Left colon (tissue), 2 donors: ENCODE data around the gene CARTPT. TPM values are rescaled to one million over a fixed set of nuclear protein-coding genes. Genes with fewer than 3 reads are reported as not detected.

ENCODE experiments used
- ATAC-seq: fragments of 200-7000 bp; cut with Tn5 transposase; one replicate; pipeline ENCODE4 v1.9.1; 2020; ENCODE audit warnings: mild to moderate bottlenecking, moderate library complexity
- DNase-seq, 2 donors: peaks; one replicate each; pipeline ENCODE4 v3.0.0-alpha.2; 2020
- intact Hi-C, 2 donors: fragments of 100-400 bp; cut with DNase I in 1 of 2; cut with micrococcal nuclease in 1 of 2; formaldehyde crosslinking; loops; one replicate each; pipeline versions ENCODE4 v1.11.2 to v1.14.0; 2022; cut with DNase I, micrococcal nuclease
- total RNA-seq, 2 donors: library from RNA; stranded (reverse); fragmentation: NEBNext Ultra II Directional; extraction: Animal tissue kit (Norgen Biotek cat#: 25700); gene quantifications; one replicate each; pipeline ENCODE4 v1.2.1, GENCODE V29; 2021
- donor health status: DM: no; HTN: no; CAD: no.
- donor health status: DM: yes; HTN: yes; CAD: no.

The CARTPT gene
- total RNA-seq, 2 donors from 2014 or later: 0.39 TPM; not detected in 1

DNA sequence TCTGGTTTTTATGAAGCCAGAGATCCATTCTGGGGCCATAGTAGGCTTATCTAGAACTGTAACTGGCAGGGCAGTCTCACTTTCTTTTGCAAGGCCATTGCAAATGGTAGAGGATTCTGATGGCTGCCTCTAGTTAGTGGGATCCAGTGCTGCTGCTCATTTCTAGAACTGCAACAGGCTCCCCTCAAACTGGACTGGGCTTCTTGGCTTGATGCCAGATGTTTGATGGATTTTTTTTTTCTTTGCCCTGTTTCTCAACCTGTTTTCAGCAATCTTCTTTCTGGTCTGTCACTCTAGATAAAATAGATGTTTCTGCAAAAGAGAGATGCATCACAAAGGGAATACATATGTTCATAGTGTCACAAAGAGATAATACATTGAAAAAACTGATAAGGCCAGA is 11.9 kb downstream of the CARTPT start:
- DNase-seq (no peak), ATAC-seq (no peak)
- intact Hi-C loops: no loop called here

DNA sequence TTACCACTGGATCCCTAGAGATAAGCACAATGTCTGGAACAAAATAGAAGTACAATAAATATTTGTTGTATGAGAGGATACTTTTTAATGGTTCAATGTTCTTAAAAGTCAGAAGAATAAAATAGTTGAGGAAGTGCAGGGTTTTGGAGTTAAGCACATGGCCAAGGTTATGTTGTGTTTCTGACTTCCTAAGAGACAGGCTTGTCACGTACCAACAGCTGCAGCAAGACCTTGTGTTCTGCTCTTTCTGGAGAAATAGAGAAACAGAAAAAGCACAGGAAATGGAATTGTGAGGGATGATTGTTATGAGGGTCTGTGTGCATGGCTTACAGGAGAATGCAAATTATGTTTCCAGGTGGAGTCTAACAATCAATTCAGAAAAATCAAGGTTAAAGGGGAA is 12.9 kb downstream of the CARTPT start:
- ATAC-seq (no peak), DNase-seq (no peak)

DNA sequence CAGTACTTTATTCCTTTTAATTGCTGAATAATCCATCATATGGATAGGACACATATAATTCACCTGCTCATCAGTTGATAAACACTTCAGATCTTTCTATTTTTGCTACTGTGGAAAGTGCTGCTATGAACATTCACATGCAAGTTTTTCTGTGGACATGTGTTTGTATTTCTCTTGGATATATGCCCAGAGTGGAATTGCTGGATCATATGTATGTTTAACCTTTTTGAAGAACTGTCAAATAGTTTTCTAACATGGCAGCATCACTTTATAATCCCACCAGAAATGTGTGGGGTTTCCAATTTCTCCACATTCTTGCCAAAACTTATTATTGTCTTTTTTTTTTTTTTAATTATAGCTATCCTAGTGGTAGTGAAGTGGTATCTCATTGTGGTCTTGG is 15.1 kb downstream of the CARTPT start:
- intact Hi-C loops: no loop called here
- ATAC-seq (no peak), DNase-seq (no peak)

More for the DNA sequence above, 12.9 kb downstream of the CARTPT start:
- intact Hi-C loops: no loop called here

DNA sequence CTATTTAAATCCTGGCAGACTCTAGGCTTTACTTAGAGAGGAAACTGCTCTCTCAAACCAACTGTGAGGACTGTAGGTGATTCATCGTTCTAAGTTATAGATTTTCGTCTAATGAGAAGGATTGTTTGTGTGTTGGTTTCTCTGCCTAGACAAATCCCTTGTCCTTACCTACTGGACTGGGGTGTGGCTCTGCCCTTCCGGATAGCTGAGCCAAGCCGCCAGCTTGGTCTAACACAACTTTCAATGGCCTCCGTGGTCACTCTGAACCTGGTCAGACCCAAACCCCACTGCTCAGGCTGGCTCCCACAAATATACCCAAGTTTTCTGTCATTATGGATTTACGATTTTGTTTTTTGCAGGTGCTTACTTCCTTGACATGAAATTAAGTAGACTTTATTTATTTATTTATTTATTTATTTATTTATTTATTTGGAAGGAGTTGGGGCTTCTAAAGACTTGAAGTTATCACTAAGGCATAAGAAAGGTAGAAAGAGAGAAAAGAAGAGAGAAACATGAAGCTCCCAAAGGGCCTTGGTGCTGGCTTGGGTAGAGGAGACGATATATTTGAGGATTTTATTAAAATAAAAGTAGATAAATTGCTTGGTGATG is 19.0 kb downstream of the CARTPT start:
- intact Hi-C loops: no loop called here
- ATAC-seq (no peak), DNase-seq (no peak)

DNA sequence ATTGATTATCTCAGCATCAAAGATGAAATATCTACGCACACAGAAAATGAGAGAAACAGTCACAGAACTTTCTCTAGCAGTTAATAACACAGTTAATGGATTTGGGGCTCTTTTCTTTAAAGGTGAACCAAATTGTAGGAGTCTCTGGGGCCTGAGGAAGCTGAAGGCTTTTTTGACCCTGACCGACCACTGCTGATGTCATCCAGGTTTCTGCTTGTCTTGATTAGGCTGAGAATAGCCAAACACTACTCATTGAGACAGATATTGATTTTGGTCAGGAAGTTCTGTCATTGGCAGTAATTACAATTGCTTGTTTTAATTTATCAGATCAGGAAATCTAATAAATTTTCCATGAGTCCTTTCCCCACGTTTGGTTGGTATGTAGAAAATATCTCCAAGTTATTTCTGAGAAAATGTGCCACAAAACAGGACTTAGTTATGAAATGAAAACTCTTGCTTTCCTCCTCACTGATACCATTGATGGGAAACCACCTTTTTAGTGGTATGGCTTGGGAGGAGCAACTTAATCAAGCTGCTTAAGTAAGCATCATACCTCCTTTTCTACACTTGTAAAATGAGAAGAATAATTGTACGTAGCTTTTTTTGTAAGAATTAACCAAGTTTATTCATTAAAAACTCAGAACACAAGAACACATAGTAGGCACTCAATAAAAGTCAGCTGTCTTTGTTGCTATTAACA is 19.7 kb downstream of the CARTPT start:
- intact Hi-C loops: no loop called here
- ATAC-seq (no peak), DNase-seq (no peak)

DNA sequence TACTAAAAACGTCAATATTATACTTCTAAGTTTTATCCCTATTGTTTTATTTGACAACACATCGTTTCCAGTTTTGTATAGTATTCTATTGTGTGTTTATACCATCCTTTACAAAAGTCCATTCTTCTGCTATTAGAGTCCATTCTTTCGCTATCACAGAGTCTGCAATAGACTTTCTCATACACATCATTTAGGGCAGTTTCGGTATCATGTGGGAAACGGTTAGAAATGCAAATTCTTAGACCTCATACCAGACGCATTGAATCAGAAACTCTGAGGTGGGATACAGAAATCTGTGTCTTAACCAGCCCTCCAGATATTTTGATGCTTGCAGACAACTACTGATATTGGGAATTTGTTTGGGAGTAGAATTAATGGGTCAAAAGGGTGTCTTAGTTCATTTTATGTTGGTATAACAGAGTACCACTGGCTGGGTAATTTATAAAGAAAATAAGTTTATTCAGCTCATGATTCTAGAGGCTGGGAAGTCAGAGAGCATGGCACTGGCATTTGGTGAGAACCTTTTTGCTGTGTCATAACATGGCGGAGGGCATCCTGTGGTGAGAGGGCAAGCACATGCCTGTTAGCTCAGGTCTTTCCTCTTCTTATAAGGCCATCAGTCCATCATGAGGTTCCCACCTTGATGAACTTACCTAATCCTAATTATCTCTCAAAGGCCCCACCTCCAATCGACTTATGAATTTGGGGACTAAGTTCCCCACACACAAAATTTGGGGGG is 21.1 kb downstream of the CARTPT start:
- intact Hi-C loops: no loop called here
- DNase-seq: no peak
- ATAC-seq: no peak

DNA sequence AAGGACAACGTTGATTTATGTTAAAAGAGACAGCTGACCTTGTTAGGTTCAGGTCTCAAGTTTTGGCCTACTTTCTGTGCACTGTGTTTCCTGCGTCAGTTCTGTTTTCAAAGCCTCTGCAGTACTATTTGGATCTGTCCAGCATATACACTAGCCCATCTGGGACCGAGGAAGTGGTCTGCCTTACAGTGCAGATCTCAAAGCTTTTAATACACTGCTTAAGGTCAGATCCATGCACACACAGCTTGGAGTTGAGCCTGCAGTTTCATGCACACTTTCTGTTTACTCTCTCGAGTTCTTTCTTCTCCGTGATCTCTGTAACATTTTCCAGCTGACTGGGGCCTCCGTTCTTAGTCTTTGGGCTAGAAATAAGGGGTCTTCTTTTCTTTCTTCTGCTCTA is 24.1 kb downstream of the CARTPT start:
- no peak for DNase-seq
- intact Hi-C loops: no loop called here
- ATAC-seq: peak; percentile 36

DNA sequence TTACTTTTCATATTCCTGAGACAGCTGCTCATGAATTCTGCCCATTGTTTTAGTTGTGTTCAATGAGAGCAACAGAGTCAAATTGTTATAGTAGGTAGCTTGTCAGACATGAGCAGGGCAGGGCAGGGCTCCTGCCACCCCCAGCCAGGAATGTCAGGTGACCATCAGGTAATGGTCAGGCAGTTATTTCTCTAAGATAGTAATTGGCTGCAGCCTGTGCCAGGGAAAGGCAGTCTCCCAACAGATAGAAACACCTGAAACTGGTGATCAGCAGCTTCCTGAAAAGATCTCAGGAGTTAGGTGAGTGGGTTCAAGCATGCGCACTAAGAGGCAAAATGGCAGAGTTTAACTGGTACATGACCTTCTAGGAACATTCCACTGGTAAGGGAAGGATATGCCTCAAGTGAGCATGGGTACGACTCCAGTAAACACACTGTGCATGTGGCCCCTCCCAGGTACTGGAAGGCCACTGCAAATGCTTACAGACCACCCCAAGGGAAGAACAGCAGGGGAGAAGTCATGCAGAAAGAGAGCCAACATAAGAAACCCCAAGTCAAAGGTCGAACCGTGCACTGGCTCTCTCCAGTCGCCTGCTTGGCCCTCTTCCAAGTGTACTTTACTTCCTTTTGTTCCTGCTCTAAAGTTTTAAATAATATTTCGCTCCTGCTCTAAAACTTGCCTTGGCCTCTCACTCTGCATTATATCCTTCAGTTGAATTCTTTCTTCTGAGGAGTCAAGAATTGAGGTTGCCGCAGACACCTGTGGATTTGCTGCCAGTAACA is 25.1 kb downstream of the CARTPT start:
- intact Hi-C loops: no loop called here
- peak; percentile 49 to 58 for DNase-seq
- peak; percentile 61 for ATAC-seq

DNA sequence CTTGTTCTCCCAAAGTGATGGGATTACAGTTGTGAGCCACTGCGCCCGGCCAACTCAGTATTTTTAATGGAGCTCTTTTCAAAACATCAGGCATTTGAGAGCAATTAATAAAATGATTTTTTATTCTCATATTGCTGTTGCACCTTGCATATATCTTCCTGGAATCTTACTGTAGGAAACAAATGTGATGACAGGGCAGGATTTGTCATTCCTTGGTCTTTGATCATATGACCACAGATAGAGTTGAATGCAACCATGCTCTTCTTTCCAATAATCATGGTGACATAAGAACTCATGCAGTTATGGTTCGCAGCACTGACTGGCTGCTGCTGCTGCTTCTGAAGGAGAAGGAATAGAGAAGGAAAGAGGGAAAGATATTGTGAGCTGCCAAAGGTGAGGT is 28.1 kb downstream of the CARTPT start:
- DNase-seq (no peak), ATAC-seq (no peak)
- intact Hi-C loops: no loop called here

DNA sequence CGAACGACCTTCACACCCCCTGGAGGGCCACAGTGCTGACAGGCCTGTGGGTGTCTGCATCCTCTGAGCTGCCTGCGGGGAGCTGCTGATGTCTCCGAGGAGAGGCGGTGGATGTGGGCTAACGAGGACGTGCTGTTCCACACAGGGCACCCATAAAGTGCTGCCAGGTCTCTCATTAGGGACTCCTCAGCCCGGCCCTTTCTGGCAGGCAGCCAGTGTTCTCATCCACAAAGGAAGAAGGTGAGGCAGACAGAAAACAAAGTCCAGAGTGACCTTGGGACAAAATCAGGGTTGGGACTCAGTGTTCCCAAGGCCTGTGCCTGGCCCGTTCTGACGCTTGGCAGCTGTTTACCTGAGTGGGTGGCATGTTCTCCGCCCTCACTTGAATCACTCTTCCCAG is 29.3 kb downstream of the CARTPT start:
- intact Hi-C loops: no loop called here
- ATAC-seq (peak; percentile 88), DNase-seq (peak; percentile 95)

DNA sequence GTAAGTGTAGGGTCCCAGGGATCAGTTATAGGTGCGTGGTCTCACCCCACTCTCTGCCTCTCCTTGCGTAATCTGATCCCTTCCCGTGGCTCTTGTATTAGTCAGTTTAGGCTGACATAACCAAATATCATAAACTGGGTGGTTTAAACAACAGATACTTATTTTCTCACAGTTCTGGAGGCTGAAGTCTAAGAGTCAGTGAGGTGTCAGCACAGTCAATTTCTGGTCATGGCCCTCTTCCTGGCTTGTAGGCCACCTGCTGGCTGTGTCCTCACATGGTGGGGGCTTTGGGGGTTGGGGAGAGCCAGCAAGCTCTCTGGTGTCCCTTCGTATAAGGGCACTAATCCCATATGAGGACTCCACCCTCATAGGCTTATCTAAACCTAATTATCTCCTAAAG is 32.3 kb downstream of the CARTPT start:
- intact Hi-C loops: no loop called here
- no peak for DNase-seq
- ATAC-seq: no peak

DNA sequence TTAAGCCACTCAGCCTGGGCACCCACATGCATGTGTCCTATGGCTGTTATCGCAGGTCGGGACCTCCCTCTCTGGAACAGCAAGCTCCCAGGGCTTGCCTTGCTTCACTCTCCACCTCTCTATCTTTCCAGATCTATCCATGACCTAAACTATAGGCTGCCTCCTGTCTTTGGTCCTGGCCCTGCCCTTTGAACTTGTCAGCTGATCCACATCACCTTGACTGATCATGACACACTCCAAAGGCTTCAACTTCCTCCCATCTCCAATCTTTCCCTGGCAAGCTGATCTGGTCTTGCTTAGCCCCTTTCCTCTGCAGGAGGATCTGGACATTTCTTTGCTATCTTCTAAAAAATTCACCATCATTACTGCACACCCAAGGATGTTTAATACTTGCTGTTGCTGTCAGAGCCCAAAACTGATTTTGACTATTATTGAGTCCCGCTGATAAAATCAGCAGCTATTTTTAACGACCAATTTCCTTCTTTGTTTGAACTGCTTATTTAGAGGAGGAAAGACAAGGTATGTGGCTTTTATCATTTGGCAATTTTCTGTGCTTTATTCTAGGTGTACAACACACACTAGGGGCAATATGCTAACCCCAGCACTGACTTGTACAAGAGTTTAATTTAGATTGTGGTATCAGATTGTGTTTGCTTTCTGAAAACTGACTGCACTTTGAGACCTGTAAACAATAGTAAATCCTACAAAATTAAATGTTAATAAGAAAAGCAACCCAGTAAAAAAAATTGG is 33.5 kb downstream of the CARTPT start:
- intact Hi-C loops: no loop called here
- no peak for DNase-seq
- ATAC-seq: no peak

DNA sequence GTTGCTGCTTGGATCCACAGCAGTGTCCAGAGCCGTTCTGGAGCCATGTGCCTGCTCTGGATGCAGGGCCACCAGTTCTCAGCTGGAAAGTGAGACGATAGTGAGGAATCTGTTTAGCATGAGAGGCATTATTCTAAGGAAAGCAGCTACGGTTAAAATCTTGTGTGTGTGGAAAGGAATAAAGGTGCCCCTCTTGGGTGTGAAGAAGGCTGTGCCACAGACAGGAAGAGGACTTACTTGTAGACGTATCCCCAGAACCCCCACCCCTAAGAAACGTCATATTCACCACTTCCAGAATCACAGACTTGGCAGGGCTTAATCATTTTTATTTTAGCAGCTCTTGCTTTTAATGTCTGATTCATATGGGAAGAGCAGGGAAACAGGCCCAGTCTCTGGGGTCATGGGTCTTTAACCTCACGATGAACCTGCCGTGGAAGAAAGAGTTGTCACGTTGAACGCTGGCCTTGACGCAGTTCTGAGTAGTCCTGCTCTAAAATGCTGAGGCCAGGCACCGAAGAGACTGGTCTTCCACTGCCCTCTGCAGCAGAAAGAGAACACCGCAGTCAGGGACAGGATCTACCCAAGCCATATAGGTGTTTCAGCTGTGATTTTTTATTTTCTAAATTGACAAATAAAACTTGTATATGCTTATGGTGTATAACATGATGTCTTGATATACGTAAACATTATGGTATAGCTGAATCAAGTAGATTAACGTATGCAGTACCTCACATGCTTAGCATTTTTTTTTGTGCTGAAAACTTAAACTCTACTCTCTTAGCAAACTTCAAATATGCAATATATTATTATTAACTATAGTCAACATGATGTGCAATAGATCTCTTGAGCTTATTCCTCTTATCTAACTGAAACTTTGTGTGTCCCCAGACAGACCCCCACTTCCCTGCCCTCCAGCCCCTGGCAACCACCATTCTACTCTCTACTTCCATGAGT is 38.8 kb downstream of the CARTPT start:
- intact Hi-C loops: no loop called here
- ATAC-seq (peak; percentile 100), DNase-seq (peak; percentile 55)

DNA sequence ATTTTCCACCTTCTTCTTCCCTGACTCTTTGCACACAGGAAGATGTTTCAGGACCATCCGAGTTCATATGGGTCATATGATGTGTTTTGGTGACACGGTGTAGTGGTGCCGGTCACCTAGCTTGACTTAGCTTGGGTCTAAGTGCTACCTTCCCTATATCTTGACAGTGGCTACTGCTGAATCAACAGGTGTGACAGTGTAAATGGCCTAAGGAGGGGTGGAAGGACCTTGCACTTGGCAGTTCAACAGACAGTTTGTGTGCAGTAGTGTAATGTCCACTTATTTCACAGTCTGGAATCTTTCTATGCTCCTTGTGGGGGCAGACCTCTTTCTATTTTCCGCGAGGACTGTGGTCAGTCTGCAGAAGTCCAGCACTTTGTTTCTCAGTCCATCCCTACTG is 43.8 kb downstream of the CARTPT start:
- intact Hi-C loops: no loop called here
- no peak for ATAC-seq
- no peak for DNase-seq

DNA sequence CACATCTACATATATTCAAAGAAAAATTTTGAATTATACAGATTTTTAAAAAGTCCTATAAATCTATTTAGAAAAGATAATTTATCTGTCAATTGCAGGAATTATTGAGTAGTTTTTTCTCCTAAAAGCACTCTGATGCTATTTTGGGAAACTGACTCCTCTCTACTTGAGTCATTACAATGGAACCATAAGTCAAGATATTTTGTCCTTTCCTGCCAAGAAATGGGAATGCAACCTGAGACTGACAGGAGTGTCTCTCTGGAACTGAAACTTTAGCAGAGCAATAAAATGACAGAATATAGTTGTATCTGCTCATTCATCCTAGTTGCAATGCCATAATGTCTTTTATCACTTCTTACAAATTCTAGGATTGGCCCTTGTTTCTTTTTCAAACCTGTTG is 48.6 kb downstream of the CARTPT start:
- no peak for DNase-seq
- intact Hi-C loops: no loop called here
- no peak for ATAC-seq

DNA sequence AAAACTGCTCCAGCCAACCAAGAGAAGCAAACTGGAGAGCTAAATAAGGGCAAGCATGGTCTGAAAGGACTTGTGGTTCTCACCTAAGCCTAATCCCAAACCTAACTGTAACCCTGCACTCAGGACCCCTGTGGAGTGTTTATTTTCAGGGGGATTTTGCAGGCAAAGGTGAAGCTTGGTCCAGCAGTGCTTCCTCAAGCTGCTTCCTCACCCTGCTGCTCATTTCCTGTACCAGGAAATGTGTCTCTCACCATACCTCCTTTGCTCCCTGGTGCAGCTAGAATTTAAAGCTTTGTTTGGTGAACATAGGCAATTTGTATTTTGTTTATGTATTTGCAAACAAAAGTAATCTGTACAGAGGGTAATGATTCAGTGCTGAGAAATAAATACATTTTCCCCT is 50.2 kb downstream of the CARTPT start:
- ATAC-seq (no peak), DNase-seq (no peak)
- intact Hi-C loops: no loop called here

DNA sequence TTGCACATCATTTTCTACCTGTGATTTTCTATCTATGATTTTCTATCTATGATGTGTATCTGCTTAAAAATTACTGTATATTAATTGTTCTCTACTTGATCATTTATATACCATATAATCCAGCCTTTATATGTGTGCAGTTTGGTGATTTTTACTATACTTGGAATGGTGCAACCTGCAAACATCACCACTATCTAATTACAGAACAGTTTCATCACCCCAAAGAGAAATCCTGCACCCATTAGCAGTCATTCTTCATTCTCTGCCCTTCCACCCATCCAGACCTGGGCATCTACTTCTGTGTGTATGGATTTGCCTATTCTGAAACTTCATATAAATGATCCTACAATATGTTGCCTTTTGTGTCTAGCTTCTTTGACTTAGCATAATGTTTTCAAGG is 51.3 kb downstream of the CARTPT start:
- DNase-seq: no peak
- intact Hi-C loops: no loop called here
- no peak for ATAC-seq
